ENCODE measurements around the gene MMP11. TPM values are rescaled to one million over a fixed set of nuclear protein-coding genes. Genes with fewer than 3 reads are reported as not detected.

The MMP11 gene
- 9.2 and 19.8 TPM in 2 replicates for total RNA-seq

DNA sequence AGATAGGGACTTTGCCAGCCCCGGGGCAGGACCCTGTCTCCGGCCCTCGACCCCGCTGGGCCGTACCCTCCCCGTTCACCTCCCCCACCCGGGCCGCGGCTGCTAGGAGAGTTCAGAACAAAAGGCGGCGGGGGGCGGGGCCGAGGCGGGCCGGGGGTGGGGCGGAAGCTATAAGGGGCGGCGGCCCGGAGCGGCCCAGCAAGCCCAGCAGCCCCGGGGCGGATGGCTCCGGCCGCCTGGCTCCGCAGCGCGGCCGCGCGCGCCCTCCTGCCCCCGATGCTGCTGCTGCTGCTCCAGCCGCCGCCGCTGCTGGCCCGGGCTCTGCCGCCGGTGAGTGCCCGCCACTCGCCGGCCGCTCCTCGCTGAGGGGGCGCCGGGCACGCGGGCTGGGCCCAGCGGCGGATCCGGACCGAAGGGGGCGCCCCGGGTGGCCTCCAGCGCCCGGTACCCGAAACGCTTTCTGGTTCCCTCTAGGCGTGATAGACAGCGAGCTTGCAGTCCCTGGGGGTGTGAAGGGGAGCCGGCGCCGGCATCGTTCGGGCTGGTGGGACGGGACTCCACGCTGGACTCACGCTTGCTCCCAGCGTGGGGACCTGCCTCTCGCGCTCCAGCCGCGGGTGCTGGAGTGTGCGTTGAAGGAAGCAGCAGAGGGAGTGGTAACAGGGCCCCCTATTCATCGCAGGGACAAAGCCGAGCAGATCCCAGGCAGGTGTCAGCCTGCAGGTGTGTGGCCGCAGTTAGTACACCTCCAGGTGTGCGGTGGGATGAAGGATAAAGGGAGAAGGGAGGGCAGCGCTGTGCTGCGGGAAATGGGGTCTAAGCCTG, at the start of gene MMP11:
TSS of gene MMP11 (plus strand) at position 201 of the 825 bp plus-strand sequence. CDS start at position 223, 22 bp downstream.

DNA sequence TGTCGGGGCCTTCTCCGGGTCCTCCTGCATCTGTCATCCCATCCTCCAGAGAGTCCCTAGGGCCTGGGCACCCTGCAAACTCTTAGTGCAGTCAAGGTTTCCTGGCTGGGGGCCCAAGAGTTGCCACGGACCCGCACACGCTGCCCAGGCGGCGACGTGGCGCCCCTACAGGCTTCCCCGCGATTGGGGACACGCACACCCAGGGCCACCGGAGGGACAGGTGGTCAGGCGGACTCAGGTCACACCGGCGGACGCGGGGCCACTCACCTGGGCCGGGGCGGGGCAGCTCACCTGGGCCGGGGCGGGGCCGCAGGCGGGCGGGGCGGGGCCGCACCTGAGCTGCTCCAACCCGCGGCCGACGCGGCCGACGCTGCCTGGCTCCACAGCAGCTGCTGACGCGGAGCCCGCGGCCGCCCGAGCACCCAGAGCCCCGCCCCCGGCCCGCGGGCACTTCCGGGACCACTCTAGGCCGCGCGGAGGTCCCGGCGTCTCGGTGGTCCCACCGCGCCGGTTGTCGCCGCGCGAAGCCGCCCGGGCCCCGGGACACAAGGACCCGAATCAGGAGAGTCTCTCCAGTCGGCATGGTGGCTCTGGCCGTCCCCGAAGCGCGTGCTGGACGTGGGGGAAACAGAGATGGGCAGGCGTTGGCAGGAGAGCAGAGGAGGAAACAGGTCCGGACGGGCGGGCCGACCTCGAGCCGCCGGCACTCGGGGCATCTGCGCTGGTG, 21.8 kb upstream of the MMP11 start, which contains the start of gene ZNF70:
TSS of gene ZNF70 (minus strand) at position 399 of the 727 bp plus-strand sequence. CDS start 5,972 bp downstream, outside the sequence.

GRCh38 chr22:23754220-23754919, 18.3 kb upstream of the MMP11 start, which contains the start of gene VPREB3:
VPREB3 (minus strand) TSS chr22:23754425; CDS start chr22:23754363, 62 bp downstream.

GRCh38 chr22:23762842-23763578, 9.6 kb upstream of the MMP11 start, which contains the start of gene C22orf15:
C22orf15 (plus strand) TSS chr22:23762990; CDS start chr22:23763307, 317 bp downstream.

DNA sequence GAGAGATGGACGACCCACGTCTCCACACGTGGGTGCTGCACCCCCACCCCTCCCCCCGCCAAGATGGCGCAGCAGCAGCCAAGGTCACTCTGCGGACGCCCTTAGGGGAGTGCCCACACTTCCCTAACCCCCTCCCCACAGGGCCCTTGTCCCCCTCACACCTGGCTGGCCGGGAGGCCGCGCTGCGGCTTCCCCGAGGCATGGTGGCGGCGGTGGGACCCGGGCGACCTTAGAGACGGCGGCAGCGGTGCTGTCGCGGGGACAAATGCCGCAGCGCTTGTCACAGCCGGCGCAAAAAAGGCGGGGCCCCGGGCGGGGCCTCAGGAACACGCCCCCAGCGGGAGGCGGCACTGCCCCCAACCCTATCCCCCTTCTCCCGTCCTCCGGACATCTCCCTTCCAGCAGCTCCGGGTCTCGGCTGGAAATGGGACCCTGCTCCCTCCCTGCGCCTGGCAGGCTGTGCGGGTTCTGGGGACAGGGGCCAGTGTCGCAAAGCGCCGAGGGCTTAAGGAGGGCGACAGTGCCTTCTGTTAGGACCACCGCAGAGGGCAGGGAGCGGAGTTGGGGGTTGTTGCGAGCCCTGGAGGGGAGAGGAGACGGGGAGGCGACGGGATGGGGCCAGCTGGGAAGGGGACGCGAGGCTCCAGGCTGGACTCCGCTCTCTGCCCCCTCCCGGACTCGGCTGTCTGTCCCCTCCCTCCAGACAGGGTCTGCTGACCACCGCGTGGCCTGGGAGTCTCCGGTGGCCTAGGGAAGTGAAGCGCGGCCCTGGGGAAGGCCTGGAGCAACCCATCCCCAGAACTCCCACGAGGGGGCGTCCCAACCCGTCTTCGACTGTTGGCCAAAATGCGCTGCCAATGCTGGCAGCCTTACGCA, 4.7 kb upstream of the MMP11 start, which contains the start of gene CHCHD10:
TSS of gene CHCHD10 (minus strand) at position 300 of the 876 bp plus-strand sequence. CDS start at position 202, 98 bp downstream.

DNA sequence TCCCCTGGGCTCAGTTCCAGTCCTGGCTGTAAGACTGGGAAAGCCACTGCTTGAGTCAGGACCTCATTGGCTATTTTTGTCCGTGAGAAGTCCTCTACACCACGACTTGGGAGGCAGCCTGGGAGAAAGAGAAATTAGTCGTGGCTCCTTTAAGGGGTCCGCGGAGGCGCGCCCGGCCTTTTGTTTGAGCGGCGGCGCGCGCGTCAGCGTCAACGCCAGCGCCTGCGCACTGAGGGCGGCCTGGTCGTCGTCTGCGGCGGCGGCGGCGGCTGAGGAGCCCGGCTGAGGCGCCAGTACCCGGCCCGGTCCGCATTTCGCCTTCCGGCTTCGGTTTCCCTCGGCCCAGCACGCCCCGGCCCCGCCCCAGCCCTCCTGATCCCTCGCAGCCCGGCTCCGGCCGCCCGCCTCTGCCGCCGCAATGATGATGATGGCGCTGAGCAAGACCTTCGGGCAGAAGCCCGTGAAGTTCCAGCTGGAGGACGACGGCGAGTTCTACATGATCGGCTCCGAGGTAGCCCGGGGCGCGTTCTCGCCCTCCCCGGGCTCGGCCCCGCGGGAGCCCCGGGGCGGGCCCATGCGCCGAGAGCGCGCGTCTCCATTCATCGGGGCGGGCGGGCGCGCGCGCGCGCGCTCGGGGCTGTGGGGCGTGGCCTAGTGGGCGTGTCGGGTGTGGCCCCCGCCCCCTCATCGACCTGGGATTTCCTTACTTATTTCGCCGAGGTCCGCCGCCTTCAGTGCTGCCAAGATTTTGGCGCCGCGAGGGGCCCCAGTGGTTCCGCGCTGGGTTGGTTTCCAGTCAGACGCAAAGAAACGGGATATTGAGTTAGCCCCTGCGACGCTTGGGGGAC, 14.3 kb downstream of the MMP11 start, which contains the start of gene SMARCB1:
TSS of gene SMARCB1 (plus strand) at position 215 of the 848 bp plus-strand sequence. CDS start at position 419, 204 bp downstream.

Other genes with a start within 250 kb of the MMP11 start
- not detected in 2 replicates for gene IGLL1, start 192.6 kb upstream of the MMP11 start, total RNA-seq
- 0.37 TPM in 1 of 2 replicates, not detected in the other for gene DRICH1, start 140.5 kb upstream of the MMP11 start, total RNA-seq
- gene RGL4, start 81.8 kb upstream of the MMP11 start, total RNA-seq: not detected in 2 replicates
- gene ZNF70, start 21.7 kb upstream of the MMP11 start, total RNA-seq: 2.6 and 3.4 TPM in 2 replicates
- not detected in 2 replicates for gene VPREB3, start 18.4 kb upstream of the MMP11 start, total RNA-seq
- gene C22orf15, start 9.9 kb upstream of the MMP11 start, total RNA-seq: 3.0 and 4.3 TPM in 2 replicates
- gene CHCHD10, start 4.9 kb upstream of the MMP11 start, total RNA-seq: 2.8 and 6.0 TPM in 2 replicates
- gene SMARCB1, start 14.1 kb downstream of the MMP11 start, total RNA-seq: 17.4 and 23.4 TPM in 2 replicates
- 0.14 and 0.37 TPM in 2 replicates for gene DERL3, start 66.2 kb downstream of the MMP11 start, total RNA-seq
- gene SLC2A11, start 85.0 kb downstream of the MMP11 start, total RNA-seq: 11.9 and 13.1 TPM in 2 replicates
- gene MIF, start 121.5 kb downstream of the MMP11 start, total RNA-seq: 460 and 480 TPM in 2 replicates
- gene GSTT2B, start 188.3 kb downstream of the MMP11 start, total RNA-seq: 7.0 and 7.2 TPM in 2 replicates
- gene DDTL, start 194.0 kb downstream of the MMP11 start, total RNA-seq: 0.85 and 0.92 TPM in 2 replicates
- gene DDT, start 201.6 kb downstream of the MMP11 start, total RNA-seq: 88.7 and 111 TPM in 2 replicates
- 0.09 and 0.14 TPM in 2 replicates for gene GSTT2, start 207.3 kb downstream of the MMP11 start, total RNA-seq
- gene GSTT4, start 232.6 kb downstream of the MMP11 start, total RNA-seq: not detected in 2 replicates
- gene CABIN1, start 238.5 kb downstream of the MMP11 start, total RNA-seq: 25.6 and 38.6 TPM in 2 replicates